ENCODE results near the gene SRL. TPM values are rescaled to one million over a fixed set of nuclear protein-coding genes. Genes with fewer than 3 reads are reported as not detected.
A peak's percentile ranks its signal among the peaks of the same experiment; 100 is the strongest.

SRL gene
- total RNA-seq, 1 experiment from 2014 or later, result 0.11 TPM

DNA sequence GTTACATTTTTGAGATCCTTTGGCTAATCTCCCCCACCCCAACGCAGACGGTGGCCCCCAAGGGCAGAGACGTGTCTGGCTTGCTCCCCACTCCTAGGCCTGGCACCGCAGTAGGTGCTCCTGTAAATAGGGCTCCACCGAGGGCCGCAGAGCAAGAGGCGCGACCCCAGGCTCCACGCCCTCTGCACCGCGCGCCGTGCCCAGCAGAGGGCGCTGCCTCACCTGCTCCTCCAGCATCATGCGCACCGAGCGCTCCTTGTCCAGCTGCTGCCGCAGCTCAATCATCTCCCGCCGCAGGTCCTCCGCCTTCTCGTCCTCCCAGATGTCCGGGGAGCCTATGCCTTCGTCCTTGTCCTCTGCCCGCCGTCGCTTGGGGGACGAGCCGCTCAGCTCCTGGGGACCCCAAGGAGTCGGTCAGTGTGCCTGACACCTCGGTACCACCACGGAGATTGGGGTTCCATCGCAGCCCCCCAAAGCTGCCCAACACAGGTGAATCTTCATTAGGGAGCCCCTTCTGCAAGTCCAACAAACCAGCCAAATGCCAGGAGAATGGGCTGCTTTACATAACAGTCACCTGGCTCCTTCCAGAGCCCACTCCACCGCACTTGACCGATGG is 19.8 kb upstream of the SRL start:
- POLR2A ChIA-PET, result interaction anchor here (0.6 to 2.0 kb wide), 4 partner anchors 10 to 42 kb away, joined by 3 to 7 read pairs (median 4); partner anchors contain the start of gene TFAP4
- Mint-ChIP-seq H3K4me1 (peaks cover 29% of the 10 kb centered on the region), H3K27me3 (ENCODE audit: low read depth) (no peaks in the 10 kb centered on the region), H3K9me3 (no peaks in the 10 kb centered on the region), H3K27ac (peak overlapping the region; percentile 93), H3K36me3 (peaks cover 23% of the 10 kb centered on the region), H3K4me3 (no peak overlapping the region)
- CTCF ChIA-PET, result interaction anchor here (0.5 to 6.7 kb wide), 53 partner anchors 8 to 1090 kb away, joined by 3 to 47 read pairs (median 4); partner anchors contain the start of genes GLIS2, PAM16 and TFAP4
- TF ChIP-seq EMX1 (CRISPR knock-in tag; IDR thresholded peaks at IDR 0.05) (no peak), ATF1 (CRISPR knock-in tag; IDR thresholded peaks at IDR 0.05) (0 out of 2 replicates have a peak, but pooled peaks have one; percentile 46)
- TF ChIP-seq, protein P1, sequence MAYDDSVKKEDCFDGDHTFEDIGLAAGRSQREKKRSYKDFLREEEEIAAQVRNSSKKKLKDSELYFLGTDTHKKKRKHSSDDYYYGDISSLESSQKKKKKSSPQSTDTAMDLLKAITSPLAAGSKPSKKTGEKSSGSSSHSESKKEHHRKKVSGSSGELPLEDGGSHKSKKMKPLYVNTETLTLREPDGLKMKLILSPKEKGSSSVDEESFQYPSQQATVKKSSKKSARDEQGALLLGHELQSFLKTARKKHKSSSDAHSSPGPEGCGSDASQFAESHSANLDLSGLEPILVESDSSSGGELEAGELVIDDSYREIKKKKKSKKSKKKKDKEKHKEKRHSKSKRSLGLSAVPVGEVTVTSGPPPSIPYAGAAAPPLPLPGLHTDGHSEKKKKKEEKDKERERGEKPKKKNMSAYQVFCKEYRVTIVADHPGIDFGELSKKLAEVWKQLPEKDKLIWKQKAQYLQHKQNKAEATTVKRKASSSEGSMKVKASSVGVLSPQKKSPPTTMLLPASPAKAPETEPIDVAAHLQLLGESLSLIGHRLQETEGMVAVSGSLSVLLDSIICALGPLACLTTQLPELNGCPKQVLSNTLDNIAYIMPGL (CRISPR knock-in tag; IDR thresholded peaks at IDR 0.05), result peak; percentile 81
- TF ChIP-seq, protein P2, sequence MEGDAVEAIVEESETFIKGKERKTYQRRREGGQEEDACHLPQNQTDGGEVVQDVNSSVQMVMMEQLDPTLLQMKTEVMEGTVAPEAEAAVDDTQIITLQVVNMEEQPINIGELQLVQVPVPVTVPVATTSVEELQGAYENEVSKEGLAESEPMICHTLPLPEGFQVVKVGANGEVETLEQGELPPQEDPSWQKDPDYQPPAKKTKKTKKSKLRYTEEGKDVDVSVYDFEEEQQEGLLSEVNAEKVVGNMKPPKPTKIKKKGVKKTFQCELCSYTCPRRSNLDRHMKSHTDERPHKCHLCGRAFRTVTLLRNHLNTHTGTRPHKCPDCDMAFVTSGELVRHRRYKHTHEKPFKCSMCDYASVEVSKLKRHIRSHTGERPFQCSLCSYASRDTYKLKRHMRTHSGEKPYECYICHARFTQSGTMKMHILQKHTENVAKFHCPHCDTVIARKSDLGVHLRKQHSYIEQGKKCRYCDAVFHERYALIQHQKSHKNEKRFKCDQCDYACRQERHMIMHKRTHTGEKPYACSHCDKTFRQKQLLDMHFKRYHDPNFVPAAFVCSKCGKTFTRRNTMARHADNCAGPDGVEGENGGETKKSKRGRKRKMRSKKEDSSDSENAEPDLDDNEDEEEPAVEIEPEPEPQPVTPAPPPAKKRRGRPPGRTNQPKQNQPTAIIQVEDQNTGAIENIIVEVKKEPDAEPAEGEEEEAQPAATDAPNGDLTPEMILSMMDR (IDR thresholded peaks at IDR 0.05), result peak; percentile 99
- TF ChIP-seq, protein P3, sequence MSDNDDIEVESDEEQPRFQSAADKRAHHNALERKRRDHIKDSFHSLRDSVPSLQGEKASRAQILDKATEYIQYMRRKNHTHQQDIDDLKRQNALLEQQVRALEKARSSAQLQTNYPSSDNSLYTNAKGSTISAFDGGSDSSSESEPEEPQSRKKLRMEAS (CRISPR knock-in tag; IDR thresholded peaks at IDR 0.05), result peak; percentile 28; the same call in 1 of the 2 replicates
- TF ChIP-seq, protein P4, sequence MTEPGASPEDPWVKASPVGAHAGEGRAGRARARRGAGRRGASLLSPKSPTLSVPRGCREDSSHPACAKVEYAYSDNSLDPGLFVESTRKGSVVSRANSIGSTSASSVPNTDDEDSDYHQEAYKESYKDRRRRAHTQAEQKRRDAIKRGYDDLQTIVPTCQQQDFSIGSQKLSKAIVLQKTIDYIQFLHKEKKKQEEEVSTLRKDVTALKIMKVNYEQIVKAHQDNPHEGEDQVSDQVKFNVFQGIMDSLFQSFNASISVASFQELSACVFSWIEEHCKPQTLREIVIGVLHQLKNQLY (CRISPR knock-in tag; IDR thresholded peaks at IDR 0.05), result 0 out of 2 replicates have a peak, but pooled peaks have one; percentile 43
- peak; percentile 64 for ATAC-seq
- peak; percentile 90 for DNase-seq (ENCODE audit: low spot score)

DNA sequence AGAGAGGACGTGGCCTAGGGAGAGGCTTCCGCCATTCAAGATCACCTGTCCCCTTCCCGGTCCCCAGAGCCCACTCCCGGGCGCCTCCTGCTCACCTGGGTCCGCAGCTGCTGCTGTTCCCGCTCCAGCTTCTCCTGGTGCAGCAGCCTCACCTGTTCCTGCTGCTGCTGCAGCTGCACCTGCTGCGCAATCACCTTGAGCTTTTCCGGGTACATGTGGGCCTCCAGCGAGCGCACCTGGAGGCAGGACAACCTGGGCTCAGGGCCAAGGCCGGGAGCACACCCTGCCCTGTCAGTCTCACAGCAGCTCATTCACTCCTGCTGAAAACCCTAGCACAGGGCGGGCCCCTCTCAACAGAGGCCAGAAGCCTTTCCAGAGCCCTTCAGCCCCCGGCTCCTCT is 18.5 kb upstream of the SRL start:
- CTCF ChIA-PET, result interaction anchor here (0.5 to 1.9 kb wide), 3 partner anchors 12 to 322 kb away, joined by 3 to 10 read pairs (median 4); no protein-coding TSS in a partner anchor
- no peak overlapping the region for H3K4me3 Mint-ChIP-seq
- ATAC-seq, result no peak
- peaks cover 21% of the 10 kb centered on the region for H3K4me1 Mint-ChIP-seq
- no peak for DNase-seq (ENCODE audit: low spot score)
- H3K36me3 Mint-ChIP-seq, result peaks cover 25% of the 10 kb centered on the region
- no peak overlapping the region for H3K27ac Mint-ChIP-seq
- no peaks in the 10 kb centered on the region for H3K27me3 Mint-ChIP-seq (ENCODE audit: low read depth)
- POLR2A ChIA-PET, result interaction anchor here (0.6 to 1.3 kb wide), 2 partner anchors 13 to 129 kb away, joined by 3 to 4 read pairs; partner anchors contain the start of gene TFAP4
- H3K9me3 Mint-ChIP-seq, result no peaks in the 10 kb centered on the region
- TF ChIP-seq ZNF138 (CRISPR knock-in tag; conservative IDR thresholded peaks at IDR 0.05) (no peak), HMGA2 (CRISPR knock-in tag; IDR thresholded peaks at IDR 0.05) (no peak), CREM (CRISPR knock-in tag; IDR thresholded peaks at IDR 0.05) (no peak), ZNF396 (CRISPR knock-in tag; IDR thresholded peaks at IDR 0.05; ENCODE audit: borderline replicate concordance) (no peak), ZNF121 (CRISPR knock-in tag; IDR thresholded peaks at IDR 0.05) (no peak), GRHL2 (CRISPR knock-in tag; IDR thresholded peaks at IDR 0.05; ENCODE audit: insufficient replicate concordance, severe bottlenecking) (no peak), ZNF671 (CRISPR knock-in tag; IDR thresholded peaks at IDR 0.05) (no peak)
- TF ChIP-seq, protein P5, sequence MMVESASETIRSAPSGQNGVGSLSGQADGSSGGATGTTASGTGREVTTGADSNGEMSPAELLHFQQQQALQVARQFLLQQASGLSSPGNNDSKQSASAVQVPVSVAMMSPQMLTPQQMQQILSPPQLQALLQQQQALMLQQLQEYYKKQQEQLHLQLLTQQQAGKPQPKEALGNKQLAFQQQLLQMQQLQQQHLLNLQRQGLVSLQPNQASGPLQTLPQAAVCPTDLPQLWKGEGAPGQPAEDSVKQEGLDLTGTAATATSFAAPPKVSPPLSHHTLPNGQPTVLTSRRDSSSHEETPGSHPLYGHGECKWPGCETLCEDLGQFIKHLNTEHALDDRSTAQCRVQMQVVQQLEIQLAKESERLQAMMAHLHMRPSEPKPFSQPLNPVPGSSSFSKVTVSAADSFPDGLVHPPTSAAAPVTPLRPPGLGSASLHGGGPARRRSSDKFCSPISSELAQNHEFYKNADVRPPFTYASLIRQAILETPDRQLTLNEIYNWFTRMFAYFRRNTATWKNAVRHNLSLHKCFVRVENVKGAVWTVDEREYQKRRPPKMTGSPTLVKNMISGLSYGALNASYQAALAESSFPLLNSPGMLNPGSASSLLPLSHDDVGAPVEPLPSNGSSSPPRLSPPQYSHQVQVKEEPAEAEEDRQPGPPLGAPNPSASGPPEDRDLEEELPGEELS (CRISPR knock-in tag; IDR thresholded peaks at IDR 0.05), result no peak
- TF ChIP-seq, protein P6, sequence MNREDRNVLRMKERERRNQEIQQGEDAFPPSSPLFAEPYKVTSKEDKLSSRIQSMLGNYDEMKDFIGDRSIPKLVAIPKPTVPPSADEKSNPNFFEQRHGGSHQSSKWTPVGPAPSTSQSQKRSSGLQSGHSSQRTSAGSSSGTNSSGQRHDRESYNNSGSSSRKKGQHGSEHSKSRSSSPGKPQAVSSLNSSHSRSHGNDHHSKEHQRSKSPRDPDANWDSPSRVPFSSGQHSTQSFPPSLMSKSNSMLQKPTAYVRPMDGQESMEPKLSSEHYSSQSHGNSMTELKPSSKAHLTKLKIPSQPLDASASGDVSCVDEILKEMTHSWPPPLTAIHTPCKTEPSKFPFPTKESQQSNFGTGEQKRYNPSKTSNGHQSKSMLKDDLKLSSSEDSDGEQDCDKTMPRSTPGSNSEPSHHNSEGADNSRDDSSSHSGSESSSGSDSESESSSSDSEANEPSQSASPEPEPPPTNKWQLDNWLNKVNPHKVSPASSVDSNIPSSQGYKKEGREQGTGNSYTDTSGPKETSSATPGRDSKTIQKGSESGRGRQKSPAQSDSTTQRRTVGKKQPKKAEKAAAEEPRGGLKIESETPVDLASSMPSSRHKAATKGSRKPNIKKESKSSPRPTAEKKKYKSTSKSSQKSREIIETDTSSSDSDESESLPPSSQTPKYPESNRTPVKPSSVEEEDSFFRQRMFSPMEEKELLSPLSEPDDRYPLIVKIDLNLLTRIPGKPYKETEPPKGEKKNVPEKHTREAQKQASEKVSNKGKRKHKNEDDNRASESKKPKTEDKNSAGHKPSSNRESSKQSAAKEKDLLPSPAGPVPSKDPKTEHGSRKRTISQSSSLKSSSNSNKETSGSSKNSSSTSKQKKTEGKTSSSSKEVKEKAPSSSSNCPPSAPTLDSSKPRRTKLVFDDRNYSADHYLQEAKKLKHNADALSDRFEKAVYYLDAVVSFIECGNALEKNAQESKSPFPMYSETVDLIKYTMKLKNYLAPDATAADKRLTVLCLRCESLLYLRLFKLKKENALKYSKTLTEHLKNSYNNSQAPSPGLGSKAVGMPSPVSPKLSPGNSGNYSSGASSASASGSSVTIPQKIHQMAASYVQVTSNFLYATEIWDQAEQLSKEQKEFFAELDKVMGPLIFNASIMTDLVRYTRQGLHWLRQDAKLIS (CRISPR knock-in tag; IDR thresholded peaks at IDR 0.05; ENCODE audit: borderline replicate concordance), result no peak
- TF ChIP-seq, protein P7, sequence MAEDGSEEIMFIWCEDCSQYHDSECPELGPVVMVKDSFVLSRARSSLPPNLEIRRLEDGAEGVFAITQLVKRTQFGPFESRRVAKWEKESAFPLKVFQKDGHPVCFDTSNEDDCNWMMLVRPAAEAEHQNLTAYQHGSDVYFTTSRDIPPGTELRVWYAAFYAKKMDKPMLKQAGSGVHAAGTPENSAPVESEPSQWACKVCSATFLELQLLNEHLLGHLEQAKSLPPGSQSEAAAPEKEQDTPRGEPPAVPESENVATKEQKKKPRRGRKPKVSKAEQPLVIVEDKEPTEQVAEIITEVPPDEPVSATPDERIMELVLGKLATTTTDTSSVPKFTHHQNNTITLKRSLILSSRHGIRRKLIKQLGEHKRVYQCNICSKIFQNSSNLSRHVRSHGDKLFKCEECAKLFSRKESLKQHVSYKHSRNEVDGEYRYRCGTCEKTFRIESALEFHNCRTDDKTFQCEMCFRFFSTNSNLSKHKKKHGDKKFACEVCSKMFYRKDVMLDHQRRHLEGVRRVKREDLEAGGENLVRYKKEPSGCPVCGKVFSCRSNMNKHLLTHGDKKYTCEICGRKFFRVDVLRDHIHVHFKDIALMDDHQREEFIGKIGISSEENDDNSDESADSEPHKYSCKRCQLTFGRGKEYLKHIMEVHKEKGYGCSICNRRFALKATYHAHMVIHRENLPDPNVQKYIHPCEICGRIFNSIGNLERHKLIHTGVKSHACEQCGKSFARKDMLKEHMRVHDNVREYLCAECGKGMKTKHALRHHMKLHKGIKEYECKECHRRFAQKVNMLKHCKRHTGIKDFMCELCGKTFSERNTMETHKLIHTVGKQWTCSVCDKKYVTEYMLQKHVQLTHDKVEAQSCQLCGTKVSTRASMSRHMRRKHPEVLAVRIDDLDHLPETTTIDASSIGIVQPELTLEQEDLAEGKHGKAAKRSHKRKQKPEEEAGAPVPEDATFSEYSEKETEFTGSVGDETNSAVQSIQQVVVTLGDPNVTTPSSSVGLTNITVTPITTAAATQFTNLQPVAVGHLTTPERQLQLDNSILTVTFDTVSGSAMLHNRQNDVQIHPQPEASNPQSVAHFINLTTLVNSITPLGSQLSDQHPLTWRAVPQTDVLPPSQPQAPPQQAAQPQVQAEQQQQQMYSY (CRISPR knock-in tag; IDR thresholded peaks at IDR 0.05), result no peak
- TF ChIP-seq, protein P4 (CRISPR knock-in tag; IDR thresholded peaks at IDR 0.05), result no peak
- TF ChIP-seq, protein P8, sequence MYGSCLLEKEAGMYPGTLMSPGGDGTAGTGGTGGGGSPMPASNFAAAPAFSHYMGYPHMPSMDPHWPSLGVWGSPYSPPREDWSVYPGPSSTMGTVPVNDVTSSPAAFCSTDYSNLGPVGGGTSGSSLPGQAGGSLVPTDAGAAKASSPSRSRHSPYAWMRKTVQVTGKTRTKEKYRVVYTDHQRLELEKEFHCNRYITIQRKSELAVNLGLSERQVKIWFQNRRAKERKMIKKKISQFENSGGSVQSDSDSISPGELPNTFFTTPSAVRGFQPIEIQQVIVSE (CRISPR knock-in tag; IDR thresholded peaks at IDR 0.05; ENCODE audit: borderline replicate concordance), result no peak
